Endodermal cell (in vitro differentiated cells): ENCODE measurements around the gene CEP104. TPM values are rescaled to one million over a fixed set of nuclear protein-coding genes. Genes with fewer than 3 reads are reported as not detected.

Source experiments
- DNase-seq: peaks from one replicate; pipeline ENCODE4 v3.0.0-alpha.2; 2017
- H3K27ac ChIP-seq: 2 replicates; pipeline ENCODE4 v1.5.1; 2013; ENCODE audit warnings: mild to moderate bottlenecking, low read depth, low read length, moderate library complexity
- H3K27me3 ChIP-seq: 2 replicates; pipeline ENCODE4 v1.6.1; 2013; ENCODE audit warnings: mild to moderate bottlenecking, low read length, moderate library complexity; ENCODE audit not compliant: insufficient read depth, control insufficient read depth, poor library complexity, severe bottlenecking
- H3K36me3 ChIP-seq: 2 replicates; pipeline ENCODE4 v1.7.0; 2013; ENCODE audit warnings: mild to moderate bottlenecking, low read length, moderate library complexity; ENCODE audit not compliant: control insufficient read depth, insufficient read depth
- H3K4me1 ChIP-seq: one replicate; pipeline ENCODE4 v1.7.0; 2013; ENCODE audit warnings: low read length; ENCODE audit not compliant: control insufficient read depth, insufficient read depth
- H3K4me3 ChIP-seq: 2 replicates; pipeline ENCODE4 v1.5.1; 2013; ENCODE audit warnings: mild to moderate bottlenecking, low read length, moderate library complexity
- H3K9ac ChIP-seq: 2 replicates; pipeline ENCODE4 v1.6.1; 2013; ENCODE audit warnings: mild to moderate bottlenecking, low read length, moderate library complexity; ENCODE audit not compliant: poor library complexity, severe bottlenecking; ENCODE audit errors: extremely low read depth
- H3K9me3 ChIP-seq: 2 replicates; pipeline ENCODE4 v1.6.1; 2013; ENCODE audit warnings: mild to moderate bottlenecking, low read length, moderate library complexity; ENCODE audit not compliant: control insufficient read depth
- H3K27ac Mint-ChIP-seq: 2 replicates; pipeline ENCODE4 v1.8.0; 2020; ENCODE audit warnings: mixed read lengths
- H3K27me3 Mint-ChIP-seq: 2 replicates; pipeline ENCODE4 v1.8.0; 2021; ENCODE audit warnings: mild to moderate bottlenecking, mixed read lengths; ENCODE audit not compliant: insufficient read depth
- H3K36me3 Mint-ChIP-seq: 2 replicates; pipeline ENCODE4 v1.8.0; 2020; ENCODE audit warnings: low read depth, mixed read lengths
- H3K4me1 Mint-ChIP-seq: 2 replicates; pipeline ENCODE4 v1.8.0; 2020; ENCODE audit warnings: mixed read lengths
- H3K4me3 Mint-ChIP-seq: 2 replicates; pipeline ENCODE4 v1.8.0; 2020; ENCODE audit warnings: mild to moderate bottlenecking, moderate library complexity, mixed read lengths
- H3K9me3 Mint-ChIP-seq: 2 replicates; pipeline ENCODE4 v1.8.0; 2020; ENCODE audit warnings: mild to moderate bottlenecking, mixed read lengths
- WGBS, 2 experiments: methylation state at CpG; one replicate each; pipeline versions ENCODE4 v1.1.5 to v1.1.7; 2013; ENCODE audit warnings: missing lambda C conversion rate in 2 of 2, mixed read lengths in 1 of 2; ENCODE audit not compliant: insufficient coverage in 1 of 2, insufficient read length in 1 of 2; 5-methylcytosine and 5-hydroxymethylcytosine counted together
- total RNA-seq, 2 donors: library from RNA; stranded (reverse); fragmentation: NEBNext Ultra II Directional in 1 of 2; extraction: Animal tissue kit (Norgen Biotek cat#: 25700) in 1 of 2; gene quantifications; 2 replicates in 1 of 2; 3 replicates in 1 of 2; pipeline ENCODE4 v1.2.1, GENCODE V29; 2021
- TF ChIP-seq, protein P1 (sequence below): fragments of 200-600 bp; sonication (generic); conservative IDR thresholded peaks from 2 replicates; pipeline ENCODE4 v1.5.0; 2021; ENCODE audit warnings: antibody characterized with exemption, mild to moderate bottlenecking

Gene CEP104
- total RNA-seq, 2 donors from 2014 or later: 34.2 to 47.5 TPM

DNA sequence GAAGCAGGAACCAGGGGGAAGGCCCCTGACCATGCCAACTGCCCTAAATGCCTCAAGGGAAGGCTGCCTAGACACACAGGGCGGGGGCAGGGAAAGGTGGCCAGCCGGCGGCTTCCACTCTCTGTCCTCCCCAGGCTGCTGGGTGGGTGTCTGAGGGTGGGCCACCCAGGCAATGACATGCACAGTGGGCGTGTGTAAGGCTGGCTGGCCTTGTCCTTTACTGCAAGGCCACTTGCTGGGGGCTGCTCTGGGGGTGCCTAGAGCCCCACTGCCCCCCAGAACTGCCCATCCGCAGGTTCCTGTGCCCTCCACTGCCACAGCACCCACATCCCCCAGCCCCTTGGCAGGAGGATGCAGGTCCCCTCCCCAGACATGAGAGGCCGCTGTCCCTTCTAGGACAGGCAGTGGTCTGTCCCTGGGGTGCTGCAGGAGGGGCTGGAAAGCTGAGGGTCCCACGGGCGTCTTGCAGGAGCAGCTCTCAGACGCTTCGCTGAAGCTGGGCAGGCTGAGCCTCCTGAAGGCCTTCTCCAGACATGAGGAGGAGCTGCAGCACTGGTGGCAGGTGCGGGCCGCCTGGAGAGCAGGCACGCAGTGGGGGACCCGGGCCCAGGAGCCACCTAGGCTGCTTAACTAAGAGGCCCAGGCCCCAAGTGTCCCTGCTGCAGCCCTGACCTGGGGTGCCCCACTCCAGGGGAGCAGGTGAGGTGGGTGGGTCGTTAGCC is 94.7 kb downstream of the CEP104 start:
- peaks cover 11% of the 10 kb centered on the region for H3K9me3 Mint-ChIP-seq
- H3K27ac Mint-ChIP-seq: no peak overlapping the region
- Histone ChIP-seq H3K4me1 (no peaks in the 10 kb centered on the region), H3K36me3 (no peaks in the 10 kb centered on the region), H3K27me3 (peaks cover 15% of the 10 kb centered on the region), H3K27ac (no peak overlapping the region), H3K4me3 (no peak overlapping the region), H3K9ac (no peak overlapping the region), H3K9me3 (no peaks in the 10 kb centered on the region)
- DNase-seq: no peak
- H3K27me3 Mint-ChIP-seq: peaks cover 38% of the 10 kb centered on the region
- 83 to 88% methylated on average over 1 to 15 of the region's 15 CpGs for WGBS, 2 experiments
- H3K4me3 Mint-ChIP-seq: no peak overlapping the region
- no peaks in the 10 kb centered on the region for H3K4me1 Mint-ChIP-seq
- no peaks in the 10 kb centered on the region for H3K36me3 Mint-ChIP-seq
- TF ChIP-seq, protein P1, sequence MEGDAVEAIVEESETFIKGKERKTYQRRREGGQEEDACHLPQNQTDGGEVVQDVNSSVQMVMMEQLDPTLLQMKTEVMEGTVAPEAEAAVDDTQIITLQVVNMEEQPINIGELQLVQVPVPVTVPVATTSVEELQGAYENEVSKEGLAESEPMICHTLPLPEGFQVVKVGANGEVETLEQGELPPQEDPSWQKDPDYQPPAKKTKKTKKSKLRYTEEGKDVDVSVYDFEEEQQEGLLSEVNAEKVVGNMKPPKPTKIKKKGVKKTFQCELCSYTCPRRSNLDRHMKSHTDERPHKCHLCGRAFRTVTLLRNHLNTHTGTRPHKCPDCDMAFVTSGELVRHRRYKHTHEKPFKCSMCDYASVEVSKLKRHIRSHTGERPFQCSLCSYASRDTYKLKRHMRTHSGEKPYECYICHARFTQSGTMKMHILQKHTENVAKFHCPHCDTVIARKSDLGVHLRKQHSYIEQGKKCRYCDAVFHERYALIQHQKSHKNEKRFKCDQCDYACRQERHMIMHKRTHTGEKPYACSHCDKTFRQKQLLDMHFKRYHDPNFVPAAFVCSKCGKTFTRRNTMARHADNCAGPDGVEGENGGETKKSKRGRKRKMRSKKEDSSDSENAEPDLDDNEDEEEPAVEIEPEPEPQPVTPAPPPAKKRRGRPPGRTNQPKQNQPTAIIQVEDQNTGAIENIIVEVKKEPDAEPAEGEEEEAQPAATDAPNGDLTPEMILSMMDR: no peak

Other genes starting within 250 kb of the CEP104 start
- 100 to 1,000 TPM in 1 of 2 donors, 10 to 100 TPM in 1; 83.0 to 103 TPM for gene MEGF6, start 245.7 kb downstream of the CEP104 start, total RNA-seq
- 10 to 100 TPM; 50.4 to 56.4 TPM for gene TPRG1L, start 232.2 kb downstream of the CEP104 start, total RNA-seq
- 10 to 100 TPM; 29.8 to 32.5 TPM for gene WRAP73, start 207.1 kb downstream of the CEP104 start, total RNA-seq
- 1 to 10 TPM; 3.4 to 3.5 TPM for gene TP73, start 204.7 kb downstream of the CEP104 start, total RNA-seq
- gene CCDC27, start 104.8 kb downstream of the CEP104 start, total RNA-seq: not detected
- 10 to 100 TPM; 11.1 to 15.0 TPM for gene SMIM1, start 84.5 kb downstream of the CEP104 start, total RNA-seq
- 10 to 100 TPM; 49.9 to 59.7 TPM for gene LRRC47, start 60.7 kb downstream of the CEP104 start, total RNA-seq
- gene DFFB, start 265 bp upstream of the CEP104 start, total RNA-seq: 1 to 10 TPM; 7.2 to 7.6 TPM
- gene C1orf174, start 43.1 kb upstream of the CEP104 start, total RNA-seq: 10 to 100 TPM; 28.4 to 38.4 TPM